Activated T-cell treated with anti-CD3 and anti-CD28 coated beads, Interleukin-2, amount 50 U/mL, for 1 hour (primary cell): ENCODE results near the gene UBA3.

ENCODE experiments used
- DNase-seq: peaks from one replicate; pipeline ENCODE4 v3.0.0-alpha.2; 2020

UBA3 gene

DNA sequence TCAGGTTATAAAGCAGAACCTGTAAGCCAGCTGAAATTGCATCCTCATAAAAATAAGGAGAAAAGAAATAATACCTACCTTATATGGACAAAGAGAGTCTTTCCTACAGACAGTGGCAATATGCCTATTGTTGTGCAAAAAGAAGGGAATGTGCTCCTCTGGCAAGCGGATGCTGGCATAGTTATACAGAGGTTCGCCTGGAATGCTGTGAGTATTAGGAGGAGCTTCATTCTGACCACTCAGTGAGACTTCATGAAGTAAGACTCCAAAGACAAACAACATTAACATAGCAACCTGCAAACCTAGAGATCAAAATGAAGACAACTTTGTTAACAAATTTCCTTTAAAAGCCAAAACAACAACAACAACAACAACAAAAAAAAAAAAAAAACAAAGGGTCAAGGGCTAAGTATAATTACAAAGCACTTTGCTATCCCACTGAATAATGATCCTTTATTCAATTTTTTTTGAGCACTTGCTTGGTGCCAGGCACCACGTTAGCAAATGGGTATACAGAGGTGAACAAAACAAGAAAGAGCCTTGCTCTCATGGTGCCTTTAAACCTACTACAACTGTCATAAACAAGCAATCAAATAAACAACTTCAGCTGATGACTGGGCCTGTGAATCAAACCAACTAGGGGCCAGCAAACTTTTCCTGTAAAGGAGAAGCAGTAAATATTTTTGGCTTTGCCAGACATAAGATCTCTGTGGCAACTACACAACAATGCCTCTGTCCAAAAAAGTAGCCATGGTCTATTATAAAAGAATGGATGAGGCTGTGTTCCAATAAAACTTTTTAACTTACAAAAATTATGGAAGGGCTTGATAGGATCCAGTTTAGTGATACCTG, 70.4 kb downstream of the UBA3 start:
- no peak for DNase-seq

GRCh38 chr3:69008980-69009379, 71.2 kb downstream of the UBA3 start:
- no peak for DNase-seq

- DNase-seq: no peak
These were observed 74.2 kb downstream of the UBA3 start for GRCh38 chr3:69005791-69006482.

GRCh38 chr3:69005071-69005790, 74.9 kb downstream of the UBA3 start:
- DNase-seq: no peak
